PC-3 (cell line): Measurements from ENCODE around the gene AFG1L.

ENCODE experiments used
- EZH2 ChIP-seq: fragments of 300-600 bp; sonication (generic); IDR thresholded peaks from one replicate; pipeline ENCODE4 v1.6.1; 2017; ENCODE audit warnings: antibody characterized with exemption, mild to moderate bottlenecking, low read length; ENCODE audit not compliant: unreplicated experiment
- TF ChIP-seq, protein P1 (sequence below): fragments of 300-600 bp; sonication (generic); conservative IDR thresholded peaks from 2 replicates; pipeline ENCODE4 v1.5.1; 2017; ENCODE audit warnings: antibody characterized with exemption, low read depth, mild to moderate bottlenecking, low read length

DNA sequence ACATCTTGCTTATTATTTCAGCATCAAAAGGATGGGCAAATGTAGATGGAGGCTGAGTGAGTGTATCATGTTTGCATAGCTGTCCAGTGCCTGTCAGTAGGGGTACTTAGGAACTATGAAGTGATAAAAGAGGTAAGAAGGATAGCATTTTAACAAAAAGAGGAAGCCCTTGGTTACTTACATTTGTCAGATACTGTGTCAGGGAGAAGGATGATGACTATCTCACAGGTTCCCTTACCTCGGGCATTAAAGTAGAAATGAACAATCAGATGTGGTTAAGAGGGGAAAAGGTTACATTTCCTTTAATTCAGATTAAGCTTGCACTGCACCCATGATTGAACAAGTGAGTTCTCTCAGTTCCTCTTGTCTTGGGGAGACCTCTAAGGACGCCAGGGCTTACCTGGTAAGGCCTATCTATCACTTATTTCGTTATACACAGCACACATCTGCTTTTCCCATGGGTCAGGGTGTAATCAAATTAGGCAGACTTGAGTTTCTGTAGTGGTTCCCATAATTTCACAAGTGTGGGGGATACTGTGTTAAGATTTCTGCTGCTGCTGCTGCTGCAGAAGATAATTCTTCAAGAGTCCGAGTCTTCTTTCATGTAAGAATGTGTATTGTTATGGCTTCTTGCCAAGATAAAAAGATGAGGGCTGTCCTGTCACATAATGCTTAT is 270.4 kb downstream of the AFG1L start:
- TF ChIP-seq, protein P1, sequence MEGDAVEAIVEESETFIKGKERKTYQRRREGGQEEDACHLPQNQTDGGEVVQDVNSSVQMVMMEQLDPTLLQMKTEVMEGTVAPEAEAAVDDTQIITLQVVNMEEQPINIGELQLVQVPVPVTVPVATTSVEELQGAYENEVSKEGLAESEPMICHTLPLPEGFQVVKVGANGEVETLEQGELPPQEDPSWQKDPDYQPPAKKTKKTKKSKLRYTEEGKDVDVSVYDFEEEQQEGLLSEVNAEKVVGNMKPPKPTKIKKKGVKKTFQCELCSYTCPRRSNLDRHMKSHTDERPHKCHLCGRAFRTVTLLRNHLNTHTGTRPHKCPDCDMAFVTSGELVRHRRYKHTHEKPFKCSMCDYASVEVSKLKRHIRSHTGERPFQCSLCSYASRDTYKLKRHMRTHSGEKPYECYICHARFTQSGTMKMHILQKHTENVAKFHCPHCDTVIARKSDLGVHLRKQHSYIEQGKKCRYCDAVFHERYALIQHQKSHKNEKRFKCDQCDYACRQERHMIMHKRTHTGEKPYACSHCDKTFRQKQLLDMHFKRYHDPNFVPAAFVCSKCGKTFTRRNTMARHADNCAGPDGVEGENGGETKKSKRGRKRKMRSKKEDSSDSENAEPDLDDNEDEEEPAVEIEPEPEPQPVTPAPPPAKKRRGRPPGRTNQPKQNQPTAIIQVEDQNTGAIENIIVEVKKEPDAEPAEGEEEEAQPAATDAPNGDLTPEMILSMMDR: no peak
- TF ChIP-seq EZH2: no peak
